Activated CD8-positive, alpha-beta memory T cell treated with anti-CD3 and anti-CD28 coated beads for 4 hours (primary cell): Measurements from ENCODE around the gene TMEM8B.

Experiments used
- DNase-seq, 2 donors: peaks; one replicate each; pipeline ENCODE4 v3.0.0-alpha.2; 2020; ENCODE audit warnings: low read depth in 2 of 2

Gene TMEM8B, protein sequence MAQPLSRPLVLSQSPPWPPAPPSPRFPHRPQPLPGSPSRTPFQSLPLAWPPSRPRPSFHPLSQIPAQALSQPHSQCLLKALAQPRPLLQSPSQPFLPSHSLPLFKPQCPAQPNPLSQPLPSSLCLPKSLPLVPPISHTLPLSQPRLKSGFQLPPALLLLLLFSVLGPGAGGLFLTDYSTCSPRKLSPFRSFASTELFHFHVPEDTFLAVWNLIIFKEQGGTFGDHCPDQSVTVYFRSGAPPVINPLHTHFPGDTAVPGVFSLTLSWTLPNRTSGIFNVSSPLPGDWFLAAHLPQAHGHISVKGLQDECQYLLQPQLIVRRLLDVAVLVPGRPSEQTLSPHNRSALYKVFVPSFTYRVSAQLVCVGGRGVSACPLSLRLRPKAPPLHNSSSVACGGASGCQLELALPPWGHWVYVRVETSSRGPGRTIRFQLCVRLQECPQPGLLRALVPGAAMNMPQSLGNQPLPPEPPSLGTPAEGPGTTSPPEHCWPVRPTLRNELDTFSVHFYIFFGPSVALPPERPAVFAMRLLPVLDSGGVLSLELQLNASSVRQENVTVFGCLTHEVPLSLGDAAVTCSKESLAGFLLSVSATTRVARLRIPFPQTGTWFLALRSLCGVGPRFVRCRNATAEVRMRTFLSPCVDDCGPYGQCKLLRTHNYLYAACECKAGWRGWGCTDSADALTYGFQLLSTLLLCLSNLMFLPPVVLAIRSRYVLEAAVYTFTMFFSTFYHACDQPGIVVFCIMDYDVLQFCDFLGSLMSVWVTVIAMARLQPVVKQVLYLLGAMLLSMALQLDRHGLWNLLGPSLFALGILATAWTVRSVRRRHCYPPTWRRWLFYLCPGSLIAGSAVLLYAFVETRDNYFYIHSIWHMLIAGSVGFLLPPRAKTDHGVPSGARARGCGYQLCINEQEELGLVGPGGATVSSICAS

DNA sequence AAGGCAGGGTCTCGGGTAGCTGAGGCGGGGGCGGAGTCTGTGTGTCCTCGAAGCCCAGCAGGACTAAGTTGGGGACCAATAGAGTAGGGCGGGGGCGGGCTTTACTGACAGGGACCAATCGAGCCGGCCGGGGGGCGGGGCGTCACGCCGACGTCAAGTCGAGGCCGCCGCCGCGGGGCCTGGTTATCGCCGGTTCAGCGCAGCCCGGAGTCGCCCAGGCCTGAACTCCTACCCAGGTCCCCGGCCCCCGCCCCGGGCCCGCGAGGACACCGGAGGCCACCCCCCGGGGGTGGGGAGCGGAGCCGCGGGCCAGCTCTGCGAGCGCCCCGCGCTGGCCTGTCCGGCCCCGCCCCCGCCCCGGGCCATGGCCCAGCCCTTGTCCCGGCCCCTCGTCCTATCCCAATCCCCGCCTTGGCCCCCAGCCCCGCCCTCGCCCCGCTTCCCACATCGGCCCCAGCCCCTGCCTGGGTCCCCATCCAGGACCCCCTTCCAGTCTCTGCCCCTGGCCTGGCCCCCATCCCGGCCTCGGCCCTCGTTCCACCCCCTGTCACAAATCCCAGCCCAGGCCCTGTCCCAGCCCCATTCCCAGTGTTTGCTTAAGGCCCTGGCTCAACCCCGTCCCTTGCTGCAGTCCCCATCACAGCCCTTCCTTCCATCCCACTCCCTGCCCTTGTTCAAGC lies at the start of gene TMEM8B:
Gene TMEM8B, plus strand, starts transcription at position 145 of the 680 bp plus-strand sequence. Its CDS starts 220 bp downstream, at position 365.
- peak; percentile 92 to 93 for DNase-seq

DNA sequence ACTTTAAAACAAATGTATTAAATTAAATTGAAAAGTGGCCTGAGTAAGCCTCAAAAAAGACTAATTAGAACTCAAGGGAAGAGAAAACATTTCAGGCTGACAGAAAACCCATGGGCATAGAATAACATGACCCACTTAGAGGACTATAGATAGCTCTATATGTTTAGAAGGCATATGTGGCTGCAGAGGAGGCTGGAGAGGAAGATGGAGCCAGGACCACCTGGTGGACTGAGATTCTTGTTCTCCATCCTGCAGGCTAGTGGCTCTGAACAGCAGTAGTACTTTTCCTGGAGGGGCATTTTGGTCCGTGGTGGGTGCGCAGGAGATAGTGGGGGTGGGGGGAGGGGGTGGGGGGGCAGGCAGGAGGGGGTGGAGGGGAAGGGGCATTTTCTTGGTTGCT lies 48.0 kb upstream of the TMEM8B start:
- no peak for DNase-seq

DNA sequence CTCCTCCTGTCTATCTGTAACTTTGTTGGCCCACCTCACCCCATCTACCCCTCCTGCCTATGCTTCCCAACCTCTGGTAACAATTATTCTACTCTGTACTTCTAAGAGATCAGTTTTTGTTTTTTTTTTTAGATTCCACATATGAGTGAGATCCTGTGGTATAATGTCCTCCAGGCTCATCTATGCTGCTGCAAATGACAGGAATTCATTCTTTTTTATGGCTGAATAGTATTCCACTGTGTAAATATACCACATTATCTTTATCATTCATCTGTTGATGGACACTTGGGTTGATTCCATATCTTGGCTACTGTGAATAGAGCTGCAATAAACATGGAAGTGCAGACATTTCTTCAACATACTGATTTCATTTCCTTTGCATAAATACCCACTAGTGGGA lies 45.6 kb upstream of the TMEM8B start:
- DNase-seq = no peak

DNA sequence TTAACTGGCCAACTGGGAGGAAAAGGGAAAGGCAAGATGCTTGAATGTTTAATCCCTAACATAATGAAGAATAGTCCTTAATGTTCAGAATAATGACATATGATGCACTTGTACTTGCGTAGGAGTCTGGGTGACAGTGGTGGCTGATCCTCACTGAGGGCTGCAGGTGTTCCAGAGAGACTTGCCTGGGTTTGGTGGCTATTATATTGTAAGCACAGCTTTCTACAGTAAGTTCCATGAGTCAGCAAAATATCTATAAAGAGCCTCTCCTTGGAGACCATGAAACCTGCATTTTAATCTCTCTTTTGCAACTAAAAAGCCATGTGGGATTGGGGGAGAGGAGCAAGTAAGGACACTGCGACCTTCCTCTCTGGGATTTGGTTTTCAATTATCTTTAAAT lies 39.5 kb upstream of the TMEM8B start:
- no peak for DNase-seq

DNA sequence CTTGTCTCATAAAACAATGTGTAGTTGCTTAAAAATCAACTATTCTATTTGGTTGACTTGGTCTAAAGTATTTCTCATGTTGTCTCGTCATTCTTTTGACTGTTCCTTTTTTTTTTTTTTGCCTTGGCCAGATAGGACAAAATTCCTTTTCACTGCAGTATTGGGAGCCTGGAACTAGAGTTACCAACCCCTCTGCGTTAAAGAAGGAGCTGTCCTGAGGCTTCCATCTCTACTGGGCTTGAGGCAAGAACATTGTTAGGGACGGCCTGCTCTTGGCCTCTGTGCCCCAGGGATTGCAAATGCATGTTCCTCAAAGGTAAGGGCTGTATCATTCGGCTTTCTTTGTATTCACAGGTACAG lies 39.0 kb upstream of the TMEM8B start:
- no peak for DNase-seq

DNA sequence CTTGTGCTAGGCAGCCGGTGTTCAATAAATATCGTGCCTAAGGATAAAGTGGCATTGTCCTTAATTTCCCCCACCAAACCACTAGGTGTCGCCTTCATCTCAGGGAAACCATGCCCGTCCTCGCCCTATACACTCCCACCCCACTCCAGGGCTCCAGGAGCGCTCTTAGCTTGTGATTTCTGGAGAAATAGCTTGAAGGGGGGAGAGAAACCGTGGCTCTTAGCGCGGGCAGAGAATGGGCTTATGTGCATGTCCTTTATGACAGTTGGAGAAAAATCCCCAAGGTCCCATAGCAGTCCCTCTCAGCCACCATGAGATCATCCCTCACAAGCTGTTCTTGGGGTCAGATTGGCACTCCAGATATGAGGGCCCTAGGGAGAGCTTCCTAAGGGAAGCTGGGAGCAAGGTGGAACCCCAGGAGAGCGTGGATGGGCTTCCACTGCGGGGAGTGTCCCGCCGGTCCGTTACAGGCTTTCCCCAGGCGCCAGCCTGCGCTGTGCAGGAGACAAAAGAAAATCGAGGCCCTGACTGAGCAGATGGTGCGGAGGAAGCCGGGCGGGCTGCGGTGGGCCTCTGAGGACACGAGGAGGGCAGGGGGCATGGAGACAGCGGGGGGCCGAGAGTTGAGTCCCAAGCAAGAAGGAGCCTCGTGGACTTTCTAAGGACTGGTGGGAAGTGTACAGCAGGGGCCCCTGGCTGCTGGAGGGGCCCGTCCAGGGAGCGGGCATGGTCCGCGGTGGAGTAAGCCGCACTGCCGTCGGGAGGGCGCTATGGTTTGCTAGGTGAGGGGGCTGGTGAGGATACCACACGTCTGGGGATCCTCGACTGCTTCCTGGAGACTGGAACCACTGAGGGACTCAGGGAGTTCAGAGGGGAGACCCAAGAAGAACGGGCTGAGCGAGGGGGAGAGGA lies 38.4 kb upstream of the TMEM8B start:
- DNase-seq = peak; percentile 14 to 30

DNA sequence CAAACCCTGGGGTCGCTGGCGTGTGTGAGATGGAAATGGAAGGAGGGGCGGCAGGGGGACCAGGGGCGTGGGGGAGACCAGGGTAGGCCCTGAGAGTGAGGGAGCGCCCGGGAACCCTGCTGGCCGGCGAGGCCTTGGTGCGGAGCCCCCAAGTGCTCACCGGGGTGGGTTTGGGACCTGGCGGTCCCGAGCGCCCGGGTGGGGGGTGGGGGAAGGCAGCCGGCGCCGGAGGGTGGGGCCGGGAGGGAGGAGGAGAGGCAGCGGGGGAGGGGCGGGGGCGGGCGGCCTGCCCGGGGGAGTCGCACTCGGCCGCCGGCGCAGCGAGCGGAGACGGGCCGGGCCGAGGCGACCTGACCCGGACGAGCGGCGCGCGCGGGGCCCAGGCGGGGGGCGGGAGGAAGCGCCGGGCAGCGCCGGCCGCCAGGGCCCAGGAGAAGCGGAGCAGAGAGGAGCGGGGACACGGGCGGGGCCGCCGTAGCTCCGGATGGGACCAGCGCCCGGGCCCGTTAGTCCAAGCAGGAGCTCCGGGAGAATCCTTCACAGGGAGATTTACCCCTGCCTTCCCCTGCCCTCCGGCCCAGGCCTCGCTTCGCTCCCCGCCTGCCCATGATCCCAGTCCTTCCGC lies 37.6 kb upstream of the TMEM8B start, which contains the start of gene NPR2:
Gene NPR2, plus strand, starts transcription at position 295 of the 625 bp plus-strand sequence. CDS start 818 bp downstream, outside the sequence.
- no peak for DNase-seq

DNA sequence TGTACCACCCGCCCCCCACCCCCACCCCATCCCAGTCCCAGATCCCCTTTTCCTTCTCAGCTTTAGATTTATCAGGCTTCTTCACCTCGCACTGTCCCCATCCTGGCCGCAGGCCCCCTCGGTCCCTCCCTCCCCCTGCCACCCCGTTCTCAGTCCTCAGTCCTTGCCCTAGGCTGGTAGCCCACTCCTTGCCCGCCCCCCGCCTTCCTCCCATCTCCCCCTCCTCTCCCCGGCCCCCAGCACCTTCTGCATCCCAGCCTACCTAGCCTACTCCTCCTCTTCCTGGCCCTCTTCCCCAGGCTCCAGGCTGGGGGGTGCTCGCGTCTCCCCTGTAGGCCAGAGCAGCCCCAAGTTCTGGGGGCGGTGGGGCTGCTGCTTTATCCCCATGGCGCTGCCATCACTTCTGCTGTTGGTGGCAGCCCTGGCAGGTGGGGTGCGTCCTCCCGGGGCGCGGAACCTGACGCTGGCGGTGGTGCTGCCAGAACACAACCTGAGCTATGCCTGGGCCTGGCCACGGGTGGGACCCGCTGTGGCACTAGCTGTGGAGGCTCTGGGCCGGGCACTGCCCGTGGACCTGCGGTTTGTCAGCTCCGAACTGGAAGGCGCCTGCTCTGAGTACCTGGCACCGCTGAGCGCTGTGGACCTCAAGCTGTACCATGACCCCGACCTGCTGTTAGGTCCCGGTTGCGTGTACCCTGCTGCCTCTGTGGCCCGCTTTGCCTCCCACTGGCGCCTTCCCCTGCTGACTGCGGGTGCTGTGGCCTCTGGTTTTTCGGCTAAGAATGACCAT lies 36.8 kb upstream of the TMEM8B start:
- DNase-seq = no peak

DNA sequence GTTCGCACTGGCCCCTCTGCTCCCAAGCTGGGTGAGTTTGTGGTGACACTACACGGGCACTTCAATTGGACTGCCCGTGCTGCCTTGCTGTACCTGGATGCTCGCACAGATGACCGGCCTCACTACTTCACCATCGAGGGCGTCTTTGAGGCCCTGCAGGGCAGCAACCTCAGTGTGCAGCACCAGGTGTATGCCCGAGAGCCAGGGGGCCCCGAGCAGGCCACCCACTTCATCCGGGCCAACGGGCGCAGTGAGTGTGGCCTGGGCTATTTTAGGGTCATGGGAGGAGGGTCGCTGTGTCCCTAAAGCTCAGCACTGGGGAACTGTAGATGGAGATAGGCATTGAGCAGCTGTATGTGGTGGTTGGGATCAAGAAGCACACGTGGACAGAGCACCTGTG lies 36.2 kb upstream of the TMEM8B start:
- DNase-seq = no peak

DNA sequence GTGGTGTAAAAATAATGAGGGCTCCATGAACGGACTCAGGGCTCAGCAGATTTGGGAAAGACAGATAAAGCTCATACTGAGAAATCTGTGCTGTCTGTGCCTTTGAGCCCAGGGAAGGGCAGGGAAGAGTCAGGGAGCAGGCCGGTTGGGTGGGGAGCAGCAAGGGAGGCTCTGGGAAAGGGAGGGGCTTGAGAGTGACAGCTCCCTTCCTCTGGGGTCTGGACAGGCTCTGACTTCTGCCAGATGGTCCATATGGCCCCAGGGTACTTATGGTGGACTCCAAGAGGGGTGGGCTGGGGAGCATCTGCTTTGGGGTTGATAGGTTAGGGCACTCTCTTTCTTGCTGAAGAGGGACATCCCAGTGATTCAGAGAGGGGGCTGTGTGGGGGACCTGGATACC lies 35.6 kb upstream of the TMEM8B start:
- DNase-seq = no peak

DNA sequence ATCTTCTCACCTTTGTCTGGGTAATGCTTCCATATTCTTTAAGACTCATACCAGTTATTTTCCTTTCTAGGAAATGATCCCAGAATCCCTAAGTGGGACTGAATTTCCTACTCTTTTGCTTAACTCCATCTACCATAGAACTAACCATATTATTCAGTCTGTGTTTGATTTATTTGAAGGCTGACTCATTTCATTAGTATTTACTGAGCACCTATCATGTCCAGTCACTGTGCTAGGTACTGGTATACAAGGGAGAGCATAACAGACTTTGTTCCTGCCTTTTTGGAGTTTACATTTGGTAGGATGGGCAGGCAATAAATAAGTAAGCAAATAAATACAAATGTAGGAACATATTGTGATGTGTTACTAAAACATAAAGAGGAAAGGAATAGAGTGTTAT lies 33.3 kb upstream of the TMEM8B start:
- no peak for DNase-seq

DNA sequence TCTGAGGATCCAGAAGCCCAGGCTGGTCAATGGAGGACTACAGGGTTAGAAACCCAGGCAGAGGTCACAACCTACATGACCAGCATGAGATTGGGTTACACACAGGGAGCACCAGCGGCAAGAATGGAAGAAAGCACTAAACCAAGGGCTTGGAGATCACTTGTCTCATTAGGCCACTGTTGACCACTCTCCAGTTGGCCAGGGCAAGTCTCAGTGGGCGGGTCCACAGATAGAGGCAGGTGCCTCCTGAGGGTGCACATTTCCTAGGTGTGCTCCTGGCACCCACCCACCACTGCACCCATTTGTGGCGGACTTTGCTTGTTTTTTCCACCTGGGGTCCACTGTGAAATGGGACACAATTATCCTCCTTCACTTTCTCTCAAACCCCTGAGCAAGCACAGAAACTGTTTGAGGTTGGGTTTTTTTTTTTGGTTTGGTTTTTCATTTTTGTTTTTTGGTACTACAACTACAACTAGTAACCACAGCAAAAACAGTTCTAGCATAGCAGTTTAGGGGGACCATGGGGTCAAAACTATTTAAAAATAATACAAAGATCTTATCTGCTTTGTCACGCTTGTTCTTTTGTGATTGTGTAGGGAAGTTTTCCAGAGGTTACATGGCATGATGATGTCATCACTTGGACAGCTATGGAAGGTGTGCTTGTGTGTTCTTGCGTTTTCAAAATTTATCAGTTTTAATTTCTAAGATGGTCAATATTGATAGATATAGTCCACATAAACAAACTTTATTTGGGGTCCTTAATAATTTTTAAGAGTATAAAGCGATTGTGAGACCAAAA lies 31.5 kb upstream of the TMEM8B start:
- DNase-seq = no peak

DNA sequence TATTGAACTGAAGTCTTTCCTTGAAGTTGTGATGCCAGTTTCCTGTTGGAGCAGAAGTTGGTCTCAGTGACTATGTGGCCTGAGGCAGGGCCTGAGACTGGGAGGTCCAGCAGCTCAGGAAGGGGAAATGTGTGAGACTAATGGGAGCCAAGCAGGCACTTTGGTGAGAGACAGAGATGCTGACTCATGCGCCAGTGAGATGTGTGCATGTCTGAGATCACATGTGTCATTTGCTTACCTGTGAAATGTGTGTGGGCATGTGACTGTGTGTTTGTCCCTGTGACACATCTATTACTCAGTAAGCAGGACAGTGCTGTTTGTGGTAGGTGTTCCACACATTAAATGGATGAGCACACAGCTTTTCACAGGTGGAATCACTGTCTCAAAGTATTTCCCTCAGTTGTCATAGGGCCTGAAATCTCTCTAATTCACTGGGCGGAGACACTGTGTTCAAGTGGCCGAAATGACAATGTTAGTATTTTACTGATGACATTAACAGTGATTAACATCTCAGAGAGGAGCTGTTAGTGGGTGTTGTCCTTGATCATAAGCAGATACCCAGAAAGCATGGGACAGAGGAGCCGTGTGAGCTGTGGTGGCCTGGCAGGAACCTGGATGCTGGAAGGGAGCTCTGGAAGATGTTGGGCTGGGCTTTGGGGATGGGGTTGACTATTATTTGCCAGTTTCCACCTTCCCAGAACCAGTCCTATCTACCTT lies 30.2 kb upstream of the TMEM8B start:
- DNase-seq = no peak

DNA sequence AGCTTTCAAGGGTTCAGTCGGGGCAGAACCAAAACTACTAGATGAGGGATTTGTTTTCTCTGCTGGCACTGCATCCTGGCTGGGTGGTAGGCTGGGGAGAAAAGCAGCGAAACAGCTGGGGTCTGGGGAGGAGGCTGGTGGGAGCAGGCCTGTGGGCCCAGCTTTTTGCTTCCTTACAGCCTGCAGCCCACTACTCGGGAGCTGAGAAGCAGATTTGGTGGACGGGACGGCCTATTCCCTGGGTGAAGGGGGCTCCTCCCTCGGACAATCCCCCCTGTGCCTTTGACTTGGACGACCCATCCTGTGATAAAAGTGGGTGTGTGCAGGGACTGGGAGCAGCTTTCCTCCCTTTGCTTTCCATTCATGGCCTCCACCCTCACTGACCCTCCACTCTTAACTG lies 28.5 kb upstream of the TMEM8B start:
- no peak for DNase-seq

DNA sequence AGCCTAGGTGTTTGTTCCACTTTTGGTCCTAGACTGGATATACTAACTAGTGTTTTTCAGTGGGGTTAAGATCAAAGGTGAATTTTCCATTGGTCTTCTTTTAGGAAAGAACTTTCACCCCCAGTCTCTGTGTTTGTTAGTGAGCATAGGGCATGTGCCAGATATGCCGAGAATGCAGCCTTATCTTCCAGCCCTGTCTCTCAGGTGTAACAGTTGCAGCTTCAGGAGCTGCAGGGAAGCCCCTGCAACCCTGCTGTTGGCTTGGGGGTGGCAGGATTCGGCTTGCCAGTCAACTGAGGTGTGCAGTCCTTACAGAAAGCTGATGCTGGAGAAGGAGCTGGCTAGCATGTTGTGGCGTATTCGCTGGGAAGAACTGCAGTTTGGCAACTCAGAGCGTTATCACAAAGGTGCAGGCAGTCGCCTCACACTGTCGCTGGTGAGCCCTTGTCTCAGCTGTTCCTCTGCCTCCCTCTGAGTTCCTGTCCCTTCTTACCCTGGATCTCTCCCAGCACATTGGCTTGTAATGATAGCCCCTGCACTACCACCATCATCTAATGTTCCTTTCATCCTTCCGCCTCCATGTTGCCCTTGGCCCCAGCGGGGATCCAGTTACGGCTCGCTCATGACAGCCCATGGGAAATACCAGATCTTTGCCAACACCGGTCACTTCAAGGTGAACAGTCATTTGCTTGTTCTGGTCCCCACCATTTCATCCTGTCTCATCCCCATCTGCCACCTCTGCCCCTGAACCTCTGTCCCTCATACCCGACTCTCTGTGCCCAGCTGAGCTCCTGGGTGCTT lies 27.5 kb upstream of the TMEM8B start:
- no peak for DNase-seq

DNA sequence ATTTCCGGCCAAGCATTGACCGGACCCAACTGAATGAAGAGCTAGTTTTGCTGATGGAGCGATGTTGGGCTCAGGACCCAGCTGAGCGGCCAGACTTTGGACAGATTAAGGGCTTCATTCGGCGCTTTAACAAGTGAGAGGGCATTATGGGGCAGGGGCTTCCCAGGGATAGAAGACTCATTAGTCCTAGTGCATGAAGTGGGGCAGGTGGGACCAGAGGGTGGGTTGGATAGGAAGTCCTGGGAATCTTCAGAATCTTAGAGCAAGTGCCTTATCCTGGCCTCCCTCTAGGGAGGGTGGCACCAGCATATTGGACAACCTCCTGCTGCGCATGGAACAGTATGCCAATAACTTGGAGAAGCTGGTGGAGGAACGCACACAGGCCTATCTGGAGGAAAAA lies 22.9 kb upstream of the TMEM8B start:
- no peak for DNase-seq

DNA sequence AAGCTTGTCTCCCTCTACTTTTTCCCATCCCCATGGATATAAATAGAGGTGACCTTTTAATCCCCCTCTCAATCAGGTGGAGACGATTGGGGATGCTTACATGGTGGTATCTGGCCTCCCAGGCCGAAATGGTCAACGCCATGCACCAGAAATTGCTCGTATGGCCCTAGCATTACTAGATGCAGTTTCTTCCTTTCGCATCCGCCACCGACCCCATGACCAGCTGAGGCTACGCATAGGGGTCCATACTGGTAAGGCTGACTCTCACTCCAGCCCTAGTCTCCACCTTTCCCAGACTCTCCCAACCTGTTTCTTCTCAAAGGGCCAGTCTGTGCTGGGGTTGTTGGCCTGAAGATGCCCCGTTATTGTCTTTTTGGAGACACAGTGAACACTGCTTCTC lies 20.6 kb upstream of the TMEM8B start:
- DNase-seq = no peak

DNA sequence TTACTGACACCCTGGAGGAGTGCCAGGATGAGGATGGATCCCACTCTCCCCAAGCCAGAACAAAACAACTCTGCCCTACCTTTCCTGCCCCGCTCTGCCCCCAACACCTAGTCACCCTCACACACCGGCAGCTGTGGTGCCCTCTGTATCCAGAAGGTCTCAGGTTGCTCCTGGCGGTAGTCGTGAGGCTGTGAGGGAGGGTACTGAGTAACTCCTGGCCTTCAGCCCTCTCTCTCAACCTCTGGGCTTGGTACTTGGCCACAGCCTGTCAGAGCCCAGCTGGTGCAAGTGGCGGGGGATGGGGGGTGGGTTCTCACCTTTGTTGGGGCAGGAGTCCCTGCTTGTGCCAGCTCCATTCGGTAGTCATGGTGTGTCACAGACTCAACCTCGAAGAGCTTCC lies 18.9 kb upstream of the TMEM8B start:
- DNase-seq = no peak
